ENCODE results near the gene BDKRB2. TPM values are rescaled to one million over a fixed set of nuclear protein-coding genes. Genes with fewer than 3 reads are reported as not detected.

BDKRB2 gene
- total RNA-seq, 1 experiment from 2014 or later, result 0.49 TPM

- ChIA-PET CTCF (interaction anchor here (1.6 kb wide), 1 partner anchor 164 kb away, joined by 3 read pairs; no protein-coding TSS in a partner anchor), RAD21 (ENCODE audit: low non-redundant PET in 1 of 2, low total read pairs in 2 of 2, uncharacterized antibody in 2 of 2, unreplicated experiment in 2 of 2) (no interaction called here), POLR2A (no interaction called here)
- Histone ChIP-seq H3K79me2 (ENCODE audit: insufficient read depth, low read length) (no peaks in the 10 kb centered on the region), H3K9me2 (ENCODE audit: insufficient read depth) (no peaks in the 10 kb centered on the region), H3K9ac (ENCODE audit: low read length) (no peak overlapping the region), H3K4me2 (ENCODE audit: low read length) (no peak overlapping the region), H3K36me3 (ENCODE audit: control insufficient read depth in 1 of 2, insufficient read depth in 2 of 2, low read length in 2 of 2) (no peaks in the 10 kb centered on the region), H2AFZ (ENCODE audit: low read depth, low read length, poor library complexity, severe bottlenecking) (no peak overlapping the region), H3K27me3 (ENCODE audit: insufficient read depth, low read length) (peaks cover 15% of the 10 kb centered on the region; the same call in 1 of the 2 replicates), H3K4me3 (replicated peaks in 1 of 2; ENCODE audit: low read depth in 1 of 2, low read length in 2 of 2) (no peak overlapping the region), H3K27ac (ENCODE audit: low read depth, low read length) (no peak overlapping the region), H3K4me1 (ENCODE audit: control insufficient read depth in 1 of 2, insufficient read depth in 2 of 2, low read length in 2 of 2) (no peaks in the 10 kb centered on the region), H3K9me3 (ENCODE audit: control insufficient read depth in 1 of 2, insufficient read depth in 1 of 2, low read depth in 1 of 2, low read length in 2 of 2) (no peaks in the 10 kb centered on the region), H4K20me1 (ENCODE audit: insufficient read depth) (no peaks in the 10 kb centered on the region)
- BruUV-seq (replicated peaks), result no TSS peak
- no peak for ATAC-seq
- TF ChIP-seq TCF7L2 (IDR thresholded peaks at IDR 0.05; ENCODE audit: borderline replicate concordance, extremely low read depth, insufficient read depth, insufficient read length) (no peak), EGR1 (IDR thresholded peaks at IDR 0.05; ENCODE audit: low read depth) (no peak), ZNF274 (IDR thresholded peaks at IDR 0.05; ENCODE audit: low read depth, low read length) (no peak), CBX3 (IDR thresholded peaks at IDR 0.05; ENCODE audit: low read depth) (no peak), FOSL1 (IDR thresholded peaks at IDR 0.05; ENCODE audit: low read depth) (no peak), ELF1 (IDR thresholded peaks at IDR 0.05; ENCODE audit: borderline replicate concordance, low read depth) (no peak), CEBPB (IDR thresholded peaks at IDR 0.05; ENCODE audit: low read depth) (no peak), REST (IDR thresholded peaks at IDR 0.05; ENCODE audit: low read depth) (no peak), ZBTB33 (IDR thresholded peaks at IDR 0.05; ENCODE audit: extremely low read depth, insufficient replicate concordance, low read length) (no peak), JUND (IDR thresholded peaks at IDR 0.05) (no peak), SIN3A (IDR thresholded peaks at IDR 0.05; ENCODE audit: low read depth) (no peak), YY1 (IDR thresholded peaks at IDR 0.05; ENCODE audit: extremely low read depth, insufficient replicate concordance, low read depth, low read length) (no peak), RAD21 (IDR thresholded peaks at IDR 0.05; ENCODE audit: low read depth) (no peak), MAX (IDR thresholded peaks at IDR 0.05) (no peak)
- no peak for DNase-seq (ENCODE audit: low read depth, low spot score)
- intact Hi-C loops (cut with micrococcal nuclease), result no loop called here
Observed at GRCh38 chr14:96264200-96264553, 59.5 kb downstream of the BDKRB2 start.

Measured in HCT116 (cell line).